Stomach (tissue), 4 donors: ENCODE data around the gene SIX5.
"Not testable (repeated sequence)": the region's sequence is repeated elsewhere in the genome, so short reads cannot be mapped to it uniquely, and the experiment has no call there.

Experiments used
- CTCF ChIP-seq, 7 experiments: fragments of 450-650 bp in 4 of 7; fragments of 200-600 bp in 3 of 7; sonication (generic) in 3 of 7; IDR thresholded peaks; one replicate each; pipeline ENCODE4 v1.5.1; 2016 to 2019; ENCODE audit warnings: antibody characterized with exemption in 7 of 7, control low read depth in 2 of 7, mild to moderate bottlenecking in 1 of 7
- POLR2AphosphoS5 ChIP-seq, 3 donors: sonication (generic); formaldehyde crosslinking; IDR thresholded peaks; one replicate each; pipeline ENCODE4 v1.6.1; 2016; ENCODE audit warnings: antibody characterized with exemption in 3 of 3

- TF ChIP-seq POLR2AphosphoS5, CTCF (IDR thresholded peaks at IDR 0.05): not testable (repeated sequence)
Observed at GRCh38 chr19:45799541-45799940, 30.5 kb upstream of the SIX5 start.
